DOHH2 (cell line): Measurements from ENCODE around the gene KIF24.

ENCODE experiments used
- CTCF ChIP-seq: fragments of 200-600 bp; sonication (generic); IDR thresholded peaks from one replicate; pipeline ENCODE4 v1.5.1; 2014; ENCODE audit warnings: antibody characterized with exemption, mild to moderate bottlenecking, low read depth, low read length; ENCODE audit not compliant: poor library complexity, severe bottlenecking
- EZH2phosphoT487 ChIP-seq: fragments of 200-600 bp; sonication (generic); IDR thresholded peaks from 2 replicates; pipeline ENCODE4 v1.6.1; 2017; ENCODE audit warnings: borderline replicate concordance, mild to moderate bottlenecking, antibody characterized with exemption, low read length, moderate library complexity, mixed read lengths

DNA sequence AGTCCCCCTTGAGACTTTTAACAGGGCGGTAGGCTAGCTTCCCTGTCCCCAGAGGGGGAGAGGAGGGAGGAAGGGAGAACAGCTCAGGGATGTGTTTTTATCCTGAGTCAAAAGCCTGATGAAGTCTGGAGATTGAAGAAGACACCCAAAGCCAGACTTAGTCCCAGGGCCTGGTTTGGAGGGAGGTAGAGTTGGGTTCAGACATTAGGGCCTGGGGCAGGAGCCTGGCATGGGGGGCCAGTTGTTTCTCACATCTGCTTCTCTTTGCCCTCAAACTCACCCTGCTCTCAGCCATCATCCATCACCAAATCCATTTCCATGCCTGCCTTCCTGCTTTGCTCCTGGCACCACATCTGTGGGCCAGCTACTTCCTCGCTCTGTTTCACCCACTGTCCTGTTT is 44.7 kb upstream of the KIF24 start:
- TF ChIP-seq CTCF (no peak), EZH2phosphoT487 (no peak)
